ENCODE measurements around the gene ZNF407.

DNA sequence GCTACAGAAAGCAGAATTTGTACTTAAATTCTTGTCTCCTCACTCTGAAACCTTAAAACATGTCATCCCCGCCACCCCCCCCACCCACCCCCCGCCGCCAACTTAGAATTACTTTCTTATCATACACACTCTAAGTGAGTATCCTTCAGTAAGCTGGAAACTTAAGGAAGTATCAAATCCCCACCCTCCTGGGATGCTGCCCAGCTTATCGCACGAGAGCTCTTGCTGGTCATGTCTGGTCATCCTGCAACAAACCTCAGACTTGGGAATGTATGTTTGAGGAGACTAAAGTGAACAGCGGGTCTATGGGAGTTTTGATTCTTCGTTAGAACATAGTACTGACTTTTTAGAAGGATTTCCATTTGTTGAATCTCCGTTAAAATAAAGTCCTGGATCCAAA is 408.0 kb downstream of the ZNF407 start:
- TF ChIP-seq, protein P1, sequence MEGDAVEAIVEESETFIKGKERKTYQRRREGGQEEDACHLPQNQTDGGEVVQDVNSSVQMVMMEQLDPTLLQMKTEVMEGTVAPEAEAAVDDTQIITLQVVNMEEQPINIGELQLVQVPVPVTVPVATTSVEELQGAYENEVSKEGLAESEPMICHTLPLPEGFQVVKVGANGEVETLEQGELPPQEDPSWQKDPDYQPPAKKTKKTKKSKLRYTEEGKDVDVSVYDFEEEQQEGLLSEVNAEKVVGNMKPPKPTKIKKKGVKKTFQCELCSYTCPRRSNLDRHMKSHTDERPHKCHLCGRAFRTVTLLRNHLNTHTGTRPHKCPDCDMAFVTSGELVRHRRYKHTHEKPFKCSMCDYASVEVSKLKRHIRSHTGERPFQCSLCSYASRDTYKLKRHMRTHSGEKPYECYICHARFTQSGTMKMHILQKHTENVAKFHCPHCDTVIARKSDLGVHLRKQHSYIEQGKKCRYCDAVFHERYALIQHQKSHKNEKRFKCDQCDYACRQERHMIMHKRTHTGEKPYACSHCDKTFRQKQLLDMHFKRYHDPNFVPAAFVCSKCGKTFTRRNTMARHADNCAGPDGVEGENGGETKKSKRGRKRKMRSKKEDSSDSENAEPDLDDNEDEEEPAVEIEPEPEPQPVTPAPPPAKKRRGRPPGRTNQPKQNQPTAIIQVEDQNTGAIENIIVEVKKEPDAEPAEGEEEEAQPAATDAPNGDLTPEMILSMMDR (IDR thresholded peaks at IDR 0.05; ENCODE audit: insufficient read depth, low read length, poor library complexity, severe bottlenecking), result no peak
- no peak for TF ChIP-seq EZH2phosphoT487 (conservative IDR thresholded peaks at IDR 0.05; ENCODE audit: low read length)
